Right hindlimb (tissue), 1 donor: ENCODE data around the gene PCNX2.

ENCODE experiments used
- DNase-seq: peaks from one replicate; pipeline ENCODE4 v3.0.0-alpha.2; 2018

PCNX2 gene

GRCh38 chr1:232999956-233000625 lies 295.4 kb downstream of the PCNX2 start:
- DNase-seq, result no peak

GRCh38 chr1:232998646-232999045 lies 296.9 kb downstream of the PCNX2 start:
- no peak for DNase-seq

- no peak for DNase-seq
Observed at GRCh38 chr1:232998138-232998537, 297.4 kb downstream of the PCNX2 start.

GRCh38 chr1:232996143-232996542 lies 299.4 kb downstream of the PCNX2 start:
- no peak for DNase-seq

- DNase-seq, result peak; percentile 33
Observed at GRCh38 chr1:232995189-232995588, 300.3 kb downstream of the PCNX2 start.

- DNase-seq, result no peak
Observed at GRCh38 chr1:232993555-232993954, 302.0 kb downstream of the PCNX2 start.

- no peak for DNase-seq
Observed at GRCh38 chr1:232992227-232992626, 303.3 kb downstream of the PCNX2 start.

GRCh38 chr1:232991238-232991637 lies 304.3 kb downstream of the PCNX2 start:
- no peak for DNase-seq

- DNase-seq, result no peak
Observed at GRCh38 chr1:232990176-232991128, 305.1 kb downstream of the PCNX2 start.

- DNase-seq, result peak; percentile 34
Observed at GRCh38 chr1:232988572-232989040, 306.9 kb downstream of the PCNX2 start.

- no peak for DNase-seq
Observed at GRCh38 chr1:232987774-232988140, 307.8 kb downstream of the PCNX2 start.

- DNase-seq, result no peak
Observed at GRCh38 chr1:232987046-232987773, 308.3 kb downstream of the PCNX2 start.

GRCh38 chr1:232986527-232986922 lies 309.0 kb downstream of the PCNX2 start:
- no peak for DNase-seq

- DNase-seq, result no peak
Observed at GRCh38 chr1:232985882-232986526, 309.5 kb downstream of the PCNX2 start.

- DNase-seq, result no peak
Observed at GRCh38 chr1:232984577-232985425, 310.7 kb downstream of the PCNX2 start.

- no peak for DNase-seq
Observed at GRCh38 chr1:232983817-232984567, 311.5 kb downstream of the PCNX2 start.

- DNase-seq, result no peak
Observed at GRCh38 chr1:232983375-232983774, 312.1 kb downstream of the PCNX2 start.

- DNase-seq, result no peak
Observed at GRCh38 chr1:232982238-232982944, 313.1 kb downstream of the PCNX2 start.

- no peak for DNase-seq
Observed at GRCh38 chr1:232980986-232981560, 314.5 kb downstream of the PCNX2 start.
